Activated CD4-positive, alpha-beta T cell treated with anti-CD3 and anti-CD28 coated beads for 48 hours (primary cell): Measurements from ENCODE around the gene FBP2.
"Not testable (repeated sequence)": the region's sequence is repeated elsewhere in the genome, so short reads cannot be mapped to it uniquely, and the experiment has no call there.

ENCODE experiments used
- DNase-seq: peaks from one replicate; pipeline ENCODE4 v3.0.0-alpha.2; 2020

Gene FBP2

DNA sequence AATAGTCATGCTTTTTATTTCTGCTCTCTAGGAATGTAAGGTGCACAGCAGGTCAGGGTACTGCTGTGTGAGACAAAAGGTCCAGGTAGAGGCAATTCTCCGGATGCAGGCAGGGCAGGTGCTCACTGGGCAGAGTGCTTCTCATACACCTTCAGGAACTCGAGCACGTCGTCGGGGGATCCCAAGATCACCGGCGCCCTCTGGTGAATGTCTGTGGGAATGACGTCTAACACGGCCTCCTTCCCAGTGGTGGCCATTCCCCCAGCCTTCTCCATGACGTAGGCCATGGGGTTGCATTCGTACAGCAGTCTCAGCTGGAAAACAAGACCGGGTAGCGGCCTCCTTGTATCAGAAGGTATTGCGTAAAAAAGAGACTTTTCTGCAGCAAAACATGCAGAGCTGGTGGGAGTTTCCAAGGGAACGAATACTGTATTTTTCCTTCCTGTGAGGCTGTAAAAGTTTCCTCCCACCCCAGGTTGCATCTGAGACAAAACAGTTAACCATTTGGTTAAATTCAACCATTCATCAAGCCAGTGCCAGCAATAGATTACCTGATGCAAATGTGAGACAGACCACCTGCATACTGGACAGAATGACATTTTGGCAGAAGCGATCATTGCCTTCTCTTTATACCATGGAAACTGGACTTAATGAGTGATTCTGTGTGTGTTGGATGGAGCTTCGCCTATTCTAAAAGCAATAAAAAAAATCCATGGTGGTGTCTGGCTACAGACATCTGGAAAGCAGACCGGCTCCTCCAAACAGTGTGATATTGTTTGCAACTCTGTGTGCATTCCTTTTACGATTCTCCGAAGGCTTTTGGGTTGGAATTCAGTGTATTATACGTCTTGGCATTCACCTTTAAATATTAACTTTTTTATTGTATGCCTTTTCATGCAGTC lies 9.9 kb upstream of the FBP2 start:
- DNase-seq: peak; percentile 83

DNA sequence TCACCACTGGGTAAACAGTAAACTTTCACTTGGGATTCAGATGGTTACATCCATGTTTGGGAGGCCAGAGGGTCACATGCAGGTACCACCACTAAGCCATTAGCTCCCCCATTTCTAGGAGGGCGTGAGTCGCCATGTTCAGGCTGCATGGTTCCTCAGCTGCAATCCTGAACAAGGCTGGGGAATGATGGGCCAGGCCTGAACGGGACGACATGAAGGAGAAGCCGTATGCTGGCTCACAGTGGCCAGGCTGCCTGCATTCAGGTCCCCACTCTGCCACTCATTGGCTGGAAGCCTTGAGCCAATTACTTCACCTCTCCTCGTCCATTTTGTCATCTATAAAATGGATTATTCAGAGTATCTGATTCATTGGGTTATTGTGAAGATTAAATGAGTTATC lies 9.0 kb upstream of the FBP2 start:
- DNase-seq: no peak

DNA sequence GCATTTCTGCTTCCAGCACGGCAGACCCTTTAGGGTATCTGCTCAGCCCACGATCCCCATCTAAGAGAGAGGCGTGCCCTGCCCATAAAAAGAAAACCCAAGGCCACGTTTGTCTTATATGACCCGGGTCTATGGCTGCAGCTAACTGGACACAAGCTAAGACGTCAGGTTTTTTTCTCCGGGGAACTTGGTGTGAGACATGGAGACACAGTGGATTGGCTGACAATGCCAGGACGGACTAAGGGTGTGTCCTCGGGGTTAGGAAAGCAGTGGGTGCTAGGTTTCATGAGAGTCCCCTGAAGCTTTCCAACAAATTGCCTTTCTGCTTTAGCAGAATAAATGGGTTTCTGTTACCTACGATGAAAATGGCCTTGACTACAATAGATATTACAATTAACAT lies 7.1 kb upstream of the FBP2 start:
- DNase-seq: no peak

DNA sequence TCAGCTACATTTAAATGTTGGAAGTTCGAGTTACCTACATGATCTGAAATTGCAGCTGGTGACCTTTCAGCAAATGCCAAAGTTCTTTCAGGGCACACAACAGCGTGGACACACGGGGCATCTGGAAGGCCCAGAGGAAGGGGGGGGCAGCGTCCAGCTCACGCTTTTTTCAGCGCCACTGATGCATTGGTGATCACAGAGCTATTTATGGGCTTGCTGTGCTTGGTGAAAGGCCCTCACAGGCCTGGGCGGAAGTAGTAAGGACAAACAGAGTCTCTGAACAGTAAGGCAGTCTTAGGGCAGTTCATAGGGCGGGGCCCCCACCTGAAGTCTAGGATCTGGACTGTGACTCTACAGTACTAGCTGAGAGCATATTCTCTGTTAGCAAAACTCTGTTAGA lies 6.6 kb upstream of the FBP2 start:
- DNase-seq: no peak

DNA sequence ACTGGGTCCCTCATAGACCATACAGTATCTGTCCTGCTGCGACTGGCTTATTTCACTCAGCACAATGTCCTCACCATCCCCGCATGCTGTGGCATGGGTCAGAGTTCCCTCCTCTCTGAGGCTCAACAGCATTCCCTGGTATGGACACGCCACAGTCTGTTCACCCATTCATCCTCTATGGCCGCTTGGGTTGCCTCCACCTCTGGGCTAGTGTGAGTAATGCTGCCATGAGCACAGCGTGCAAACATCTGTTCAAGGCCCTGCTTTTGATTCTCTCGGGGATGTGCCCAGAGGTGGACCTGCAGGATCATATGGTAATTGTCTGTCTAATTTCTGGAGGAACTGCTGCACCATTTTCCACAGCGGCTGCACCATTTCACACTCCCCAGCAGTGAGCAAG lies 5.5 kb upstream of the FBP2 start:
- no peak for DNase-seq

DNA sequence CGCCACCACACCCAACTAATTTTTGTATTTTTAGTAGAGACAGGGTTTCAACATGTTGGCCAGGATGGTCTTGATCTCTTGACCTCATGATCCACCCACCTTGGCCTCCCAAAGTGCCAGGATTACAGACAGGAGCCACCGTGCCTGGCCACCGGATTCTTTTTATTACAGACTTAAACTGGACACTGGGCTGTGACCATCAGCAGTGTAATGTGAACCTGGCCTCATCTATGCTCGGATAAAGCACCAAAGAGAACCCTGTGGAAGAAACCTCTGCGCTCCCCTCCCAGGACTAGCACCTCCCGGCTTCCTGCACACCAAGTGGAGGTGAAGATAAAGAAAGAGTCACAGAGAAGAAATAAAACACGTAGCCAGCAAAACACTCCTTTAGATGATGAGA lies 941 bp downstream of the FBP2 start:
- not testable (repeated sequence) for DNase-seq

DNA sequence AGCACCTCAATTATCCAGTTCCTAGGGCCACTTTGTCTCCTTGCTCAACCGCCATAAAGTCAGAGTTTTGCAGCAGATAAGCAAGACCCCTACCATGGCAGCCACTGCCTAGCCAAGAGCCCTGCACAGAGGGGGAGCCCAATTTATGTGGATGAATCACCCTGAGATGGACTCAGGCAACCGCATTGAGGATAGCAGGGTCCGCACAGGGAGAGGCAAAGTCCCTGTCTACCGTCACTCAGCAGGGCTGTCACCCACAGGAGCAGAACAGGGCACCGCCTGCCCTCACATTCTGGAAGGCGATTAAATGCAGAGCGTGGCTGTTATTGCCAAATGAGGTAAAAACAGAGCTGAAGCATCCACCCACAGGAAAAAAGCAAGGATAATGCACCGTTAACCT lies 1.7 kb downstream of the FBP2 start:
- DNase-seq: no peak

DNA sequence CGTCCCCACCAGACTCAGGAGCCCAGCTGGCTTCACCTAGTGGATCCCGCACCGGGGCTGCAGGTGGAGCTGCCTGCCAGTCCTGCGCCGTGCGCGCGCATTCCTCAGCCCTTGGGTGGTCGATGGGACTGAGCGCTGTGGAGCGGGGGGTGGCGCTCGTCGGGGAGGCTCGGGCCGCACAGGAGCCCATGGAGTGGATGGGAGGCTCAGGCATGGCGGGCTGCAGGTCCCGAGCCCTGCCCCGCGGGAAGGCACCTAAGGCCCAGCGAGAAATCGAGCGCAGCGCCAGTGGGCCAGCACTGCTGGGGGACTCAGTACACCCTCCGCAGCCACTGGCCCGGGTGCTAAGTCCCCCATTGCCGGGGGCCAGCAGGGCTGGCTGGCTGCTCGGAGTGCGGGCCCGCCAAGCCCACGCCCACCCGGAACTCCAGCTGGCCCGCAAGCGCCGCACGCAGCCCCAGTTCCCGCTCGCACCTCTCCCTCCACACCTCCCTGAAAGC lies 2.5 kb downstream of the FBP2 start:
- DNase-seq: not testable (repeated sequence)

DNA sequence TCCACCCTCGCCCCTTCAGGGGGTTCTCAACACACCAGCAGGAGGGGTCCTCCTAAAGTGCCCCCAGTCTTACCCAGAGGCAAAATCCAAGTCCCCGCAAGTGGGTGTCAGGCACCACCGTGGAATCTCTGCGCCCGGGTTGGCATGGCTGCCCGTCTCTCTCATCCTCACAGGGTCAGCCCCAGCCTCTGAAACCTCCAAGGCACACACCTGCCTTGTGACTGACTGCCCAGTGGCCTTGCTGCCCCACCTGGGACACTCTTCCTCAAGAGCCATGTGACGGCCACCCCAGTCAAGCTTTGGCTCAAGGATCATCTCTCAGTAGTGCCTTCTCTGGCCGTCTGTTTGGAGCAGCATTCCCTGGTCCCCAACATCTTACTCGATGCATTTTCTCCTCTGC lies 4.9 kb downstream of the FBP2 start:
- DNase-seq: no peak

DNA sequence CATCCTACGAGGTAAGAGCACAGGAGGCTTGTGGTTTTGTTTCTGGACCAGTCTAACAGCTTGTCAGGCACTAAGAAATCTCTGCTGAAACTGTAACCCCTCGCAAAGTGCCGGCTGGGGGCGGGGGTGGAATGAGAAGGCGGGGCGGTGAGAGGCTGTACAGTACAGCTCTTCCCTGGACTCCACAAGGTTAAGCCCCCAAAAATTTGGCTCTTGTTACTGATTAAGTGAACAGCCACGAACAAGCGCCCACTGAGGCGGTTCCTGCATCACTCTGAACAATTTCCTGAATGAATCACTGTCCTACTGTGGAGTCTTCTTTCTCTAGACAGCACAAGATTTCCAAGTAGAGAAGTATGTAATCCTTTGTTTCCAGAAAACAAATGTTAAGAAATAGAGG lies 6.8 kb downstream of the FBP2 start:
- no peak for DNase-seq

DNA sequence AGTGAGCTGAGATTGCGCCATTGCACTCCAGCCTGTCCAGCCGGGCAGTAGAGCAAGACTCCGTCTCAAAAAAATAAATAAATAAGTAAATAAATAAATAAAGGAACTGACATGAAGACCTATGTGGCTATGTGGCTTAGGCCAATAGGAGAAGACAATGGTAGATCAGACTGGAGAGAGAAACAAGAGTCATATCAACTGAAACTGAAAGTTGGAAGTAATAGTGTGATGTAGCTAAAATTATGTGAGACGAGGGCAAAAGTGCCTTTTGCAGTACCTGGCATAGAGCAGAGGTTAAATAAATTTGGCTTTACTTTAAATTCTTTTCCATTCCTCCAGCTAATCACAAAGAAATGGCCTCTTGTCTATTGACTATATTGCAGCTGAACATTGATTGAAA lies 7.3 kb downstream of the FBP2 start:
- DNase-seq: no peak

DNA sequence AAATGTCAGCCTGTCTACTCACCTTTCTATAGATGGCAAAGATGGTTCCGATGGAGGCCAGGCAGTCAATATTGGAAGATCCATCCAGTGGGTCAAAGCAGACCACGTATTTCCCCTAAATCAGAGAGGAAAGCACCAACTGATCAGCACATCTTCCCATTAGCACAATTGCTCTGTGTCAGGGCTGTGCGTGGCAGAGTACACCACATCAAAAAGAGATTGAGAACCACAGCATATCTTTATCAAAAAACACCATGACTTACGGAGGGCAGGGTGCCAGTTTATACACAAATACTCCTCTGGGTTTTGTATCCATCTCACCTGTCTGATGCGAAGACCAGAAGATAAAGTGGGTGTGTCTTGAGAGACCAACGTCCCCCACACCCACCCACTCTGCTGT lies 9.1 kb downstream of the FBP2 start:
- DNase-seq: no peak

DNA sequence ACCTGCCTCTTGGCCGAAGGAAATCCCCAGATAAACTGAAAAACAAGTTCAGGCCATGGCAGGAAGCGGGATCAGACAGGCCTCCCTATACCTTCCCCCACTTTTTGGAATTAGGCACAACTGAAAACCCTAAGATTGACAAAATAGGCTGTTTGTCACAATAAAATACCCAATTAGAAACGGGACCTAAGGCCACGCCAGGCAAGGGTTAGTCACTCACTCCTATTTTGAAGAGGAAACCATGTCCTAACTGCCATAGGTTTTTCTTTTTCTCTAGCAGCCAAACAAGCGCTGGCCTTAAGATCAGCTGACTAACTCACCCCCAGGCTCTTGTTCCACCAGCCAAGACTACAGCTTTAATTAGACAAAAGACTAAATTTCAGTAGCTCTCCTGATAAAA lies 11.9 kb downstream of the FBP2 start:
- DNase-seq: no peak

DNA sequence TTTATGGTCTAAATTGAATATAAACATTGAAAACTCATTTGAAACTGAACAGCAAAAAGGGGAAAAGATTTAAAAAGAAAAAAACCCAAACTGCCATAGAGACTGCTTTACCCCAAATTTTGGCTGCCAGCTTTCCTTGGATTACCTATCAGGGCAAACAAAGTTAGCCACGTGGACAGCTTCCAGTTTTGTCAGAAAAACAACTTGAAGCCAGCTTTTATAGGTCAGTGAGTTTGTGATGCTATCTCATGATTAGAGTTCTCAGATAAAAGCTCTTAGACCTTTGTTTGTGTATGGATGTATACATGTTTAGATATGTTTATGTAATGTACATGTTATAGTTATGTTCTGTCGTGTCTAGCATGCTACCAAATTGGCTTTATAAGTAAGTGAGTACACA lies 16.1 kb downstream of the FBP2 start:
- no peak for DNase-seq

DNA sequence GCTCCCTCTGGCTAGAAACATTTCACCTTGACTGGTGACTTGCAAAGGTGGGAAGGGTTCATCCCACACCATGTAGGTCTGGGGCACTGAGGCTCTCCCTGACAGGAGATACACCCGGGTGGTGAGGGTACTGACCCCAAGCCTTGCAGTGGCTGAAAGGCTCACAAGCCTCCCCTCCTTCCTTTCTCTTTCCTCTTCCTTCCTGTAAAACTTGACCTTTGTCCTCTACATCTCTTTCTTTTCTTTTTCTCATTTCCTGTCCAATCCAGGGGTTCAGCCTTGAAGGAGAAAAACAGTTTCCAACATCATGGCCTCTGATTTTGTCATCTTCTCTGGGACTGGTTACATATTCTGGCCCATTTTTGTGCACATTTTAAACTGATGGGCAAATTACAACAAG lies 16.6 kb downstream of the FBP2 start:
- no peak for DNase-seq

DNA sequence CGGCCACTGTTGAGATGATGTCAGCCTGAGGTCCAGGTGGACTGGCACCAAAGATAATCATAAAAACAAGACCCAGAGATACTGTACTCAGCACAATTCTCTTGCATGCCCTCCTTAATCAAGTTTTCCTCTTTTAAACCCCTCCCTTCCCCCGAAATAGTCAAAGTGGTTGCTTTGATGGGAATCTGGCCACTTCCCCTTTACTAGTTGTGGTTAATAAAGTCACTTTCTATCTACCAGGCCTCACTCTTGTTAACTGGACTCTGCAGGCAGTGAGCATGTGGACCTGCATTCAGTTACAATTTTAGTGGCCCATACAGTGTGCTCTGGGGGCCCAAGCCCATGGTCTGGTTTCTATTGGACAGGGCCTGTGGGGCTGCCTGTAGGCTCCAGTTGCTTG lies 17.5 kb downstream of the FBP2 start:
- no peak for DNase-seq

DNA sequence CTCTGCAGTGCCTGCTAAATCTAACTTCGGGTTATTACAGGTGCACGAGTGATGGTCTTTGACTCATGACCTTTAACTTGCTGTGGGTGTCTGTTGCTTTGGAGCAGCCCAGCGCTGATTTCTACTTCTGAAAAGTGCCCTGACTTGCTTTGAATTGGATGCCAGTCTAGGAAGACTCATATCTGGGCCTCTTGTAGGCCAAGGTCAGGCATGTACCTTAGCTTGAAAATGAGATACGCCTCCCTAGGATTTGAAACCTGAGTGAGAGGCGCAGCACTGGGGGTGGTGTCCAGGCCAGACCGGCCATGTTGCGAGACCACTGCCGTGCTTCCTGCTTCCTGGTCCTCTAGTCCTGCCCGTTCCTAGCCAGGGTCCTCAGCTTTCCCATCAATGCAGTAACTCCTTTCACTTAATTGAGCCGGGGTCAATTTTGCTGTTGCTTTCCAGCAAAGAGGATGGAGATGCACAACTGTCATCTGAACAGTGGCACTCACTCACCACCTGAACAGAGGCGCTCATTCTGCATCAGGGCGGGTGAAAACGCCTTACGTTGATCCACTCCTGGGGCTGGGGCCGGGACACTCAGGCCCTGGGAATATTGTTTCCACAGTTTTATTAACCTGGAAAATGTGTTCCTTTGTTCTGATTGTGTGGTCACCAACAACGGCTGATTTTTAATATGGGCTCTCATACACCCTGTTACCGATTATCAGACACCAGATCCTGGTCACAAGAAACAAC lies 24.5 kb downstream of the FBP2 start:
- DNase-seq: no peak

DNA sequence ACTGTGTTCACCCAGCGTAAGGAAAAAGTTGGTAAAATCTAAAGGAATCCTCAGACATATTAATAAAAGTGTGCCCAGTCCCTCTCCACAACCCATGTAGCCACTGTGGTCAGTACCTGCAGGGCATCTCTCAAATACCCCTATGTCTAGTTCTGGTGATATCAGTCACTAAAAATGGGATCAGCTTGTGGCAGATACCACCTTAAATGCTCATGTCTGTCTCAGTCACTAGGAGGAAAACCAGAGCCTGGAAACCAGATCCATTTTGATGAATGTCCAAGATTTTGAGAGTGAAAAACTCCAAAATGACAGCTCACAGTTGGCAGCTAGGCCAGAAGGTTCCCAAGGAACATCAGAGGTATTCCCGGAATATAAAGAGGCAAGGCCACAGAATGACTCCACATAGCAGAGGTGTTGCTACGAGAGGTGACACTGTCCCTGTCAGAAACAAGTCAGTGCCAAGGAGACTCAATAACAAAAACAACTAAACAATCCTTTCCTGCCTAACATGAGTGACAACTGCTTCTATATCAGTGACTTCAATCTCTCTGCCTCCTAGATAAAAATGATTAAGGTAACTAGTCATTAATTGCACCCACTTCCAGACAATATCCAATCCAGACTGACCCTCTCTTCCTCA lies 25.3 kb downstream of the FBP2 start:
- DNase-seq: no peak

DNA sequence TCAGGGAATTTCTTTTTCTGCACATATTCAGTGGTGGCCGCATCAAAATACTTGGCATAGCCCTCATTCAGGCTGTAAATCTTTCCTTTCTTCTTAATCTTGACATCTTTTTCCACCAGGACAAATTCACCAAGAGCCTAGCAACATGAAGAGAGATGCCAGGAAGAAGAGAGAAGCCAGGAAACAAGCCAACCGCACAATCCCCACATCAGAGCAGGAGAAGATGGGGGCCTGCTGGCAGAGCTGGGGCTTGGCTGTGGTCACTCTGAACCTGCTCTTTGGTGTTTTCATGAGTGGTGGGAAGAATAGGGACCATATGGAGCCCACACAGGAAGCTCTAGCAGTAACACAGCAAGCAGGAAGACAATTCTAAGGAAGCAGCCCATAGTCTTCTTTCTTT lies 26.4 kb downstream of the FBP2 start:
- no peak for DNase-seq

DNA sequence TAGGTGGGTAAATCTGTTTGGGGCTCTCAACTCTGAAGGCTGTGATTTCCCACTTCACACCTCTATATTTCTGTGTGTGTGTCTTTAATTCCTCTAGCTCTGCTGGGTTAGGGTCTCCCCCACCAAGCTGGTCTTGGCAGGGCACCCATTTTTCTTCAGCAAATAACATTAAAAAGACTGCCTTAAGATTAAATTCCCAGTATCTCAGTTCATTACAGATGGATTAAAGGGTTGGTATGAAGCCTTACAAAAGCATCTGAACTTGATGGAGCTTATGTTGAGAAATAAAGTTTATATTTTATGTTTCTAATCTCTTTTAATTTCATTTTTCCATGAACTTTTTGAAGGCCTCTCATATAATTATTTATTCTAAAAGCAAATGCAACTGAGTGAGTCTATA lies 27.1 kb downstream of the FBP2 start:
- no peak for DNase-seq

DNA sequence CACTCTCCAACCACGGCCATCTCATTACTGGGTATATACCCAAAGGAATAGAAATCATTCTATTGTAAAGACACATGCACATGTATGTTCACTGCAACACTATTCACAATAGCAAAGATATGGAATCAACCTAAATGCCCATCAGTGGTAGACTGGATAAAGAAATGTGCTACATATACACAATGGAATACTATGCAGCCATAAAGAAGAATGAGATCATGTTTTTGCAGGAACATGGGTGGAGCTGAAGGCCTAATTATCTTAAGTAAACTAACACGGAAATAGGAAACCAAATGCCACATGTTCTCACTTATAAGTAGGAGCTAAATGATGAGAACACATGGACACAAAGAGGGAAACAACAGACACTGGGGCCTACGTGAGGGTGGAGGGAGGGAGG lies 29.3 kb downstream of the FBP2 start:
- not testable (repeated sequence) for DNase-seq

DNA sequence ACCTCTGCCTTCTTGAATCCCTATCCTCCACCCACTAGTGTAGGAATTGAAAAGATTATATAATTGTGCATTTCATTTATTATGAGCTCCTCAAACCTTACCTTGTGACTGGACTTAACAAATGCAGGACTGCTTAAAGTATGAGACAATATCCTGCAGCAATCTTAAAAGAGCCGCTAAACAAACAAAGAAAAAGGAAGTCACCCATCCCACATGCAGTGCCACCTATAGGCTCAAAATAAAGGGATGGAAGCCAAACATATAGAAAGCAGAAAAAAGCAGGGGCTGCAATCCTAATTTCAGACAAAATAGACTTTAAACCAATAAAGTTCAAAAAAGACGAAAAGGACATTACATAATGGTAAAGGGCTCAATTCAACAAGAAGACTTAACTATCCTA lies 30.1 kb downstream of the FBP2 start:
- no peak for DNase-seq

DNA sequence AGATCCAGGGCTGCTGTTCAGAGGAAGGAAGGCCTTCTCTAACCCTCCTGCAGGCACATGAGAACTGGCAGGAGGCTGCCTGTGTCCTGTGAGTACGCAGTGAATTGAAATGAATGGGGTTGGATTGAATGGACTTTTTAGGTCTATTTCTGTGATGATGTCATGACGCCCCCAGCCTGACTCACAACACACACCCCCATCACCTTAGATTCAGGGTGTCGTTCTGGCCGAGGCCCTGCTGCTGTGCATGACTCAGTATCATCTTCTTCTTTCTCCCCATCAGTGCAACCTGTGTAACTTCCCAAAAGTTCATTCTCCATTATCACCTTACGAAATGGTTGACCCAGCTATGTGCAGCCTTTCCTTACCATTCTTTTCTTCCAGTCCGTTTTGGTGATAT lies 33.4 kb downstream of the FBP2 start:
- peak; percentile 51 for DNase-seq

DNA sequence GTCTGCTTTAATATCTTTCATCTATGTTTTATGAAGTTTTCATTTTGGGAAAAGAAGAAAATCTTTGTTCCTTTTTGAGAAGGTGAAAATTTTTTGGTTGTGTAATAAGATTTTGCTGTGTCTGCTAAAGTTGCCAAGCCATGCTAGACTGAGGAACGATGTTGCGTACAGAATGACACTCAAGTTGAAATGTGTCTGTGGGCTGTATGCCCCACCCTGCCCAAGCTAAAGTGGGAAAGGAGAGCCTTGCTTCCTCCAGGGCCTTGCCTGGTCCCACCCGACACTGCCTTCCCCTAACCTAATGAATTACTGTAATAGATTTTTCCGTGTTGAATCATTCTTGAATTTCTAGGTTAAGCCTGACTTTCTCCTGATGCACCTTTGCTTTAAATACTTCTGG lies 36.2 kb downstream of the FBP2 start:
- DNase-seq: no peak
